CD4-positive, CD25-positive, alpha-beta regulatory T cell (primary cell): ENCODE measurements around the gene CHID1. TPM values are rescaled to one million over a fixed set of nuclear protein-coding genes. Genes with fewer than 3 reads are reported as not detected.

Experiments used
- ATAC-seq, 2 donors: fragments of 150-1000 bp; cut with Tn5 transposase; one replicate each; pipeline ENCODE4 v1.10.0; 2021; ENCODE audit warnings: low read depth in 2 of 2, moderate number of reproducible peaks in 2 of 2, moderate library complexity in 1 of 2
- DNase-seq, 3 donors: peaks; one replicate each; pipeline versions ENCODE4 v3.0.0 to v3.0.0-alpha.2; 2012 to 2022; ENCODE audit warnings: mixed read lengths in 1 of 3
- H3K27ac ChIP-seq: one replicate; pipeline ENCODE4 v1.7.0; 2013; ENCODE audit warnings: mild to moderate bottlenecking, low read length; ENCODE audit not compliant: insufficient read depth, poor library complexity, severe bottlenecking
- H3K27me3 ChIP-seq: one replicate; pipeline ENCODE4 v1.7.0; 2013; ENCODE audit warnings: low read length; ENCODE audit not compliant: control insufficient read depth, insufficient read depth
- H3K36me3 ChIP-seq: one replicate; pipeline ENCODE4 v1.7.0; 2013; ENCODE audit warnings: mild to moderate bottlenecking, low read length, moderate library complexity; ENCODE audit not compliant: control insufficient read depth, insufficient read depth
- H3K4me1 ChIP-seq: 2 replicates; pipeline ENCODE4 v1.7.0; 2013; ENCODE audit warnings: mild to moderate bottlenecking, low read length; ENCODE audit not compliant: insufficient read depth, control insufficient read depth, poor library complexity, severe bottlenecking
- H3K4me3 ChIP-seq: one replicate; pipeline ENCODE4 v1.7.0; 2013; ENCODE audit warnings: low read depth, mild to moderate bottlenecking, low read length, moderate library complexity
- H3K9me3 ChIP-seq, 2 experiments: 1 replicate in 1 of 2; 2 replicates in 1 of 2; pipeline ENCODE4 v1.7.0; 2013; ENCODE audit warnings: low read length in 2 of 2, mild to moderate bottlenecking in 1 of 2, moderate library complexity in 1 of 2; ENCODE audit not compliant: control insufficient read depth in 2 of 2
- H3K27ac Mint-ChIP-seq, 3 donors: one replicate each; pipeline ENCODE4 v1.8.0; 2020 to 2022; ENCODE audit warnings: mild to moderate bottlenecking in 3 of 3, mixed read lengths in 3 of 3, moderate library complexity in 2 of 3
- H3K27me3 Mint-ChIP-seq: one replicate; pipeline ENCODE4 v1.8.0; 2022; ENCODE audit warnings: mild to moderate bottlenecking, mixed read lengths
- H3K36me3 Mint-ChIP-seq: one replicate; pipeline ENCODE4 v1.8.0; 2020; ENCODE audit warnings: mixed read lengths
- H3K4me1 Mint-ChIP-seq, 4 donors: one replicate each; pipeline ENCODE4 v1.8.0; 2020 to 2022; ENCODE audit warnings: mixed read lengths in 4 of 4, mild to moderate bottlenecking in 1 of 4
- H3K4me3 Mint-ChIP-seq, 4 donors: one replicate each; pipeline ENCODE4 v1.8.0; 2020 to 2022; ENCODE audit warnings: mild to moderate bottlenecking in 4 of 4, mixed read lengths in 4 of 4, moderate library complexity in 3 of 4
- H3K9me3 Mint-ChIP-seq, 7 donors: one replicate each; pipeline ENCODE4 v1.8.0; 2020 to 2022; ENCODE audit warnings: mixed read lengths in 7 of 7, mild to moderate bottlenecking in 3 of 7, moderate library complexity in 2 of 7
- polyA plus RNA-seq, 4 donors: library from polyadenylated mRNA; unstranded; fragments of 300-500 nt; fragmentation: Illumina TruSeq; gene quantifications; one replicate each; pipeline ENCODE4 v1.2.3, GENCODE V29; 2021
- total RNA-seq: library from RNA; stranded (reverse); gene quantifications from one replicate; pipeline ENCODE4 v1.2.3, GENCODE V29; 2022

Gene CHID1
- total and polyA plus RNA-seq, 5 donors from 2014 or later, result 28.7 to 50.6 (median 46.5) TPM

GRCh38 chr11:843086-843734 lies 67.4 kb downstream of the CHID1 start:
- peaks cover 8% of the 10 kb centered on the region for H3K36me3 ChIP-seq
- H3K9me3 ChIP-seq, result no peaks in the 10 kb centered on the region
- peaks cover 19% of the 10 kb centered on the region for H3K27me3 Mint-ChIP-seq
- ATAC-seq, result no peak
- DNase-seq, result no peak
- H3K9me3 Mint-ChIP-seq, result no peaks in the 10 kb centered on the region
- H3K4me3 ChIP-seq, result peak overlapping the region; percentile 32
- no peaks in the 10 kb centered on the region for H3K36me3 Mint-ChIP-seq
- H3K27ac Mint-ChIP-seq, result peak overlapping the region in 1 of 3 donors; percentile 51
- H3K4me1 ChIP-seq, result peaks cover 36% of the 10 kb centered on the region
- H3K4me3 Mint-ChIP-seq, result peak overlapping the region; percentile 76 to 85 (median 84)
- peaks cover 0 to 29% (median 3%) of the 10 kb centered on the region in 4 donors for H3K4me1 Mint-ChIP-seq
- H3K27me3 ChIP-seq, result no peaks in the 10 kb centered on the region
- H3K27ac ChIP-seq, result no peak overlapping the region

GRCh38 chr11:842370-843002 lies 68.1 kb downstream of the CHID1 start, which contains the start of the genes POLR2L and TSPAN4:
Gene POLR2L (minus strand): TSS chr11:842529. CDS start chr11:842508, 21 bp downstream.
Gene TSPAN4 (plus strand): TSS chr11:842852. CDS start chr11:850305, 7,453 bp downstream.
- Mint-ChIP-seq H3K27me3 (peaks cover 19% of the 10 kb centered on the region), H3K4me1 (peaks cover 0 to 29% (median 3%) of the 10 kb centered on the region in 4 donors), H3K27ac (peak within 1 kb of the TSS; percentile 41 to 85 (median 56)), H3K9me3 (no peaks in the 10 kb centered on the region), H3K36me3 (no peaks in the 10 kb centered on the region), H3K4me3 (peak within 1 kb of the TSS; percentile 85 to 90 (median 88))
- Histone ChIP-seq H3K36me3 (peaks cover 8% of the 10 kb centered on the region), H3K9me3 (no peaks in the 10 kb centered on the region), H3K27me3 (no peaks in the 10 kb centered on the region), H3K4me1 (peaks cover 36% of the 10 kb centered on the region), H3K27ac (peak within 1 kb of the TSS; percentile 67), H3K4me3 (peak within 1 kb of the TSS; percentile 76)
- peak; percentile 78 to 92 (median 85) for DNase-seq
- ATAC-seq, result peak; percentile 82 to 86

- peak overlapping the region; percentile 67 for H3K27ac ChIP-seq
- H3K27ac Mint-ChIP-seq, result peak overlapping the region in 2 of 3 donors; percentile 41 to 85
These were observed 68.6 kb downstream of the CHID1 start for GRCh38 chr11:841981-842369.

GRCh38 chr11:839875-840617 lies 70.6 kb downstream of the CHID1 start:
- H3K27me3 ChIP-seq, result no peaks in the 10 kb centered on the region
- Mint-ChIP-seq H3K9me3 (no peaks in the 10 kb centered on the region), H3K27ac (peak overlapping the region in 2 of 3 donors; percentile 36 to 47), H3K4me1 (peaks cover 0 to 29% (median 3%) of the 10 kb centered on the region in 4 donors), H3K4me3 (peak overlapping the region in 3 of 4 donors; percentile 82 to 89 (median 84)), H3K36me3 (no peaks in the 10 kb centered on the region), H3K27me3 (peaks cover 14% of the 10 kb centered on the region)
- peaks cover 8% of the 10 kb centered on the region for H3K36me3 ChIP-seq
- H3K27ac ChIP-seq, result no peak overlapping the region
- H3K4me1 ChIP-seq, result peaks cover 36% of the 10 kb centered on the region
- no peak for DNase-seq
- no peak overlapping the region for H3K4me3 ChIP-seq
- no peaks in the 10 kb centered on the region for H3K9me3 ChIP-seq
- no peak for ATAC-seq

More at GRCh38 chr11:841981-842369, 68.6 kb downstream of the CHID1 start:
- peaks cover 19% of the 10 kb centered on the region for H3K27me3 Mint-ChIP-seq
- Histone ChIP-seq H3K36me3 (peaks cover 8% of the 10 kb centered on the region), H3K4me3 (peak overlapping the region; percentile 76), H3K27me3 (no peaks in the 10 kb centered on the region), H3K9me3 (no peaks in the 10 kb centered on the region), H3K4me1 (peaks cover 36% of the 10 kb centered on the region)
- peaks cover 0 to 29% (median 3%) of the 10 kb centered on the region in 4 donors for H3K4me1 Mint-ChIP-seq
- DNase-seq, result no peak
- peak overlapping the region; percentile 82 to 90 (median 88) for H3K4me3 Mint-ChIP-seq
- no peaks in the 10 kb centered on the region for H3K9me3 Mint-ChIP-seq
- ATAC-seq, result peak in 1 of 2 donors; percentile 29
- H3K36me3 Mint-ChIP-seq, result no peaks in the 10 kb centered on the region

GRCh38 chr11:839280-839623 lies 71.4 kb downstream of the CHID1 start:
- peaks cover 39% of the 10 kb centered on the region for H3K4me1 ChIP-seq
- H3K27ac ChIP-seq, result no peak overlapping the region
- peaks cover 8% of the 10 kb centered on the region for H3K36me3 ChIP-seq
- peak overlapping the region in 3 of 4 donors; percentile 62 to 89 (median 82) for H3K4me3 Mint-ChIP-seq
- peaks cover 11% of the 10 kb centered on the region for H3K27me3 Mint-ChIP-seq
- H3K9me3 ChIP-seq, result no peaks in the 10 kb centered on the region
- ATAC-seq, result no peak
- no peaks in the 10 kb centered on the region for H3K27me3 ChIP-seq
- no peak for DNase-seq
- no peaks in the 10 kb centered on the region for H3K36me3 Mint-ChIP-seq
- no peak overlapping the region for H3K4me3 ChIP-seq
- no peak overlapping the region for H3K27ac Mint-ChIP-seq
- peaks cover 0 to 29% (median 3%) of the 10 kb centered on the region in 4 donors for H3K4me1 Mint-ChIP-seq
- H3K9me3 Mint-ChIP-seq, result no peaks in the 10 kb centered on the region

GRCh38 chr11:838441-839279 lies 72.0 kb downstream of the CHID1 start:
- Mint-ChIP-seq H3K27me3 (peaks cover 6% of the 10 kb centered on the region), H3K9me3 (no peaks in the 10 kb centered on the region), H3K27ac (no peak overlapping the region), H3K4me1 (peaks cover 0 to 29% (median 3%) of the 10 kb centered on the region in 4 donors), H3K36me3 (no peaks in the 10 kb centered on the region), H3K4me3 (peak overlapping the region in 2 of 4 donors; percentile 38 to 75)
- Histone ChIP-seq H3K27me3 (no peaks in the 10 kb centered on the region), H3K36me3 (peaks cover 8% of the 10 kb centered on the region), H3K9me3 (no peaks in the 10 kb centered on the region), H3K27ac (no peak overlapping the region), H3K4me3 (no peak overlapping the region), H3K4me1 (peaks cover 35% of the 10 kb centered on the region)
- no peak for DNase-seq
- ATAC-seq, result no peak

GRCh38 chr11:837990-838307 lies 72.7 kb downstream of the CHID1 start:
- DNase-seq (no peak), ATAC-seq (no peak)
- H3K4me3 Mint-ChIP-seq, result no peak overlapping the region
- Histone ChIP-seq H3K27ac (no peak overlapping the region), H3K27me3 (no peaks in the 10 kb centered on the region), H3K4me3 (no peak overlapping the region), H3K9me3 (no peaks in the 10 kb centered on the region), H3K36me3 (peaks cover 8% of the 10 kb centered on the region), H3K4me1 (peaks cover 35% of the 10 kb centered on the region)
- H3K27ac Mint-ChIP-seq, result no peak overlapping the region
- H3K27me3 Mint-ChIP-seq, result no peaks in the 10 kb centered on the region
- H3K36me3 Mint-ChIP-seq, result no peaks in the 10 kb centered on the region
- peaks cover 0 to 26% (median 3%) of the 10 kb centered on the region in 4 donors for H3K4me1 Mint-ChIP-seq
- H3K9me3 Mint-ChIP-seq, result no peaks in the 10 kb centered on the region
